Parathyroid adenoma (tissue), 2 donors: Measurements from ENCODE around the gene SERPINA3.
"Not testable (repeated sequence)": the region's sequence is repeated elsewhere in the genome, so short reads cannot be mapped to it uniquely, and the experiment has no call there.

Experiments used
- H2AFZ ChIP-seq: fragments of 300-600 bp; sonication (generic); one replicate; pipeline ENCODE4 v1.7.0; 2017; ENCODE audit warnings: antibody characterized with exemption, mild to moderate bottlenecking
- H3K27ac ChIP-seq: fragments of 300-600 bp; sonication (generic); one replicate; pipeline ENCODE4 v1.7.0; 2017
- H3K27me3 ChIP-seq: fragments of 300-600 bp; sonication (generic); one replicate; pipeline ENCODE4 v1.7.0; 2017; ENCODE audit warnings: low read length; ENCODE audit not compliant: control insufficient read depth, insufficient read depth
- H3K36me3 ChIP-seq: fragments of 300-600 bp; sonication (generic); one replicate; pipeline ENCODE4 v1.7.0; 2017; ENCODE audit warnings: low read length; ENCODE audit not compliant: control insufficient read depth, insufficient read depth
- H3K4me1 ChIP-seq: fragments of 300-600 bp; sonication (generic); one replicate; pipeline ENCODE4 v1.7.0; 2017; ENCODE audit warnings: control low read depth
- H3K4me2 ChIP-seq: fragments of 300-600 bp; sonication (generic); one replicate; pipeline ENCODE4 v1.7.0; 2017; ENCODE audit warnings: low read length
- H3K4me3 ChIP-seq: fragments of 300-600 bp; sonication (generic); one replicate; pipeline ENCODE4 v1.7.0; 2017; ENCODE audit warnings: low read depth, low read length
- H3K79me2 ChIP-seq: fragments of 300-600 bp; sonication (generic); one replicate; pipeline ENCODE4 v1.7.0; 2017; ENCODE audit warnings: control low read depth
- H3K9ac ChIP-seq: fragments of 300-600 bp; sonication (generic); one replicate; pipeline ENCODE4 v1.7.0; 2017; ENCODE audit warnings: mild to moderate bottlenecking
- H3K9me3 ChIP-seq: fragments of 300-600 bp; sonication (generic); one replicate; pipeline ENCODE4 v1.7.0; 2017; ENCODE audit warnings: low read length; ENCODE audit not compliant: control insufficient read depth
- CTCF ChIP-seq: fragments of 300-600 bp; sonication (generic); IDR thresholded peaks from one replicate; pipeline ENCODE4 v1.7.0; 2017; ENCODE audit warnings: antibody characterized with exemption, mild to moderate bottlenecking
- donor health status: primary hyperparathyroidism.

Gene SERPINA3

GRCh38 chr14:94605361-94605760 is 6.8 kb upstream of the SERPINA3 start:
- no peak overlapping the region for H3K27ac ChIP-seq
- peaks cover 9% of the 10 kb centered on the region for H3K4me1 ChIP-seq
- H2AFZ ChIP-seq = no peak overlapping the region
- H3K4me2 ChIP-seq = no peak overlapping the region
- H3K27me3 ChIP-seq = no peaks in the 10 kb centered on the region
- no peaks in the 10 kb centered on the region for H3K79me2 ChIP-seq
- H3K9me3 ChIP-seq = no peaks in the 10 kb centered on the region
- no peak overlapping the region for H3K9ac ChIP-seq
- no peaks in the 10 kb centered on the region for H3K36me3 ChIP-seq
- no peak overlapping the region for H3K4me3 ChIP-seq
- TF ChIP-seq CTCF = no peak

GRCh38 chr14:94608966-94609365 is 3.2 kb upstream of the SERPINA3 start:
- H2AFZ ChIP-seq, H3K4me1 ChIP-seq, H3K27me3 ChIP-seq, H3K36me3 ChIP-seq, H3K4me2 ChIP-seq, H3K27ac ChIP-seq, H3K79me2 ChIP-seq, H3K9me3 ChIP-seq, H3K9ac ChIP-seq, H3K4me3 ChIP-seq: not testable (repeated sequence)

- H3K4me1 ChIP-seq = no peaks in the 10 kb centered on the region
- H3K36me3 ChIP-seq = no peaks in the 10 kb centered on the region
- H3K9me3 ChIP-seq = no peaks in the 10 kb centered on the region
- no peak overlapping the region for H3K9ac ChIP-seq
- no peak overlapping the region for H2AFZ ChIP-seq
- no peaks in the 10 kb centered on the region for H3K79me2 ChIP-seq
- H3K4me2 ChIP-seq = no peak overlapping the region
- no peak for TF ChIP-seq CTCF
- H3K27ac ChIP-seq = no peak overlapping the region
- no peaks in the 10 kb centered on the region for H3K27me3 ChIP-seq
- no peak overlapping the region for H3K4me3 ChIP-seq
These were observed 1.0 kb upstream of the SERPINA3 start for GRCh38 chr14:94611179-94611578.

- Histone ChIP-seq H2AFZ (peak overlapping the region; percentile 28), H3K27ac (no peak overlapping the region), H3K9ac (no peak overlapping the region), H3K9me3 (no peaks in the 10 kb centered on the region), H3K27me3 (no peaks in the 10 kb centered on the region), H3K4me2 (no peak overlapping the region), H3K4me1 (no peaks in the 10 kb centered on the region), H3K36me3 (no peaks in the 10 kb centered on the region), H3K79me2 (no peaks in the 10 kb centered on the region), H3K4me3 (no peak overlapping the region)
- no peak for TF ChIP-seq CTCF
These were observed 676 bp downstream of the SERPINA3 start for GRCh38 chr14:94612580-94613554.

GRCh38 chr14:94613720-94614644 is 1.8 kb downstream of the SERPINA3 start:
- Histone ChIP-seq H2AFZ (no peak overlapping the region), H3K9ac (no peak overlapping the region), H3K27ac (no peak overlapping the region), H3K27me3 (no peaks in the 10 kb centered on the region), H3K9me3 (no peaks in the 10 kb centered on the region), H3K79me2 (no peaks in the 10 kb centered on the region), H3K4me1 (no peaks in the 10 kb centered on the region), H3K36me3 (no peaks in the 10 kb centered on the region), H3K4me2 (no peak overlapping the region), H3K4me3 (no peak overlapping the region)
- TF ChIP-seq CTCF = no peak
